ENCODE measurements around the gene PROM1.

DNA sequence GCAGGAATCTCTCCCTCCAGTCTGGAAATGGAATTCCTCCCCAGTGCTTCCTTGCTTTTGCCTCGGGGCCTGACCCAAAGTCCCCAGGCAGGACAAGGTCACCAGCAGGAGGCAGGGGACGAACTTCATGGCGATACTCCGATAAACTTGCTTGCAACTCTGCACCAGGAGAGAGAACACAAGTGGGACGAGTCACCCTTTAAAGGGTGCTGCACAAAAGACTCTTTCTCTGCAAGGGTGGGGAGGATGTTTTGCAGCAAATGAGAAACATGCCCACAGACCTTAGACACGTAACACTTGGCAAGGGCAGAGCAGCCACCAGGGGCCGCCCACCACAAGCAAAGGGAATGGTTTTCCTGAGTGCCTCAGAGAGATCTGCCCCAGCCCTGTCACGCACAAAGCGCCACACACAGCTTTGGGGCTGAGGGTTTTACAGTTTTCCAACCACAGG is 120.8 kb downstream of the PROM1 start, which contains the start of gene FGFBP2:
- TF ChIP-seq, protein P1, sequence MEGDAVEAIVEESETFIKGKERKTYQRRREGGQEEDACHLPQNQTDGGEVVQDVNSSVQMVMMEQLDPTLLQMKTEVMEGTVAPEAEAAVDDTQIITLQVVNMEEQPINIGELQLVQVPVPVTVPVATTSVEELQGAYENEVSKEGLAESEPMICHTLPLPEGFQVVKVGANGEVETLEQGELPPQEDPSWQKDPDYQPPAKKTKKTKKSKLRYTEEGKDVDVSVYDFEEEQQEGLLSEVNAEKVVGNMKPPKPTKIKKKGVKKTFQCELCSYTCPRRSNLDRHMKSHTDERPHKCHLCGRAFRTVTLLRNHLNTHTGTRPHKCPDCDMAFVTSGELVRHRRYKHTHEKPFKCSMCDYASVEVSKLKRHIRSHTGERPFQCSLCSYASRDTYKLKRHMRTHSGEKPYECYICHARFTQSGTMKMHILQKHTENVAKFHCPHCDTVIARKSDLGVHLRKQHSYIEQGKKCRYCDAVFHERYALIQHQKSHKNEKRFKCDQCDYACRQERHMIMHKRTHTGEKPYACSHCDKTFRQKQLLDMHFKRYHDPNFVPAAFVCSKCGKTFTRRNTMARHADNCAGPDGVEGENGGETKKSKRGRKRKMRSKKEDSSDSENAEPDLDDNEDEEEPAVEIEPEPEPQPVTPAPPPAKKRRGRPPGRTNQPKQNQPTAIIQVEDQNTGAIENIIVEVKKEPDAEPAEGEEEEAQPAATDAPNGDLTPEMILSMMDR (IDR thresholded peaks at IDR 0.05; ENCODE audit: insufficient read depth, low read length, poor library complexity, severe bottlenecking), result peak; percentile 40
- TF ChIP-seq EZH2phosphoT487 (conservative IDR thresholded peaks at IDR 0.05; ENCODE audit: low read length), result no peak
